Measurements from ENCODE around the gene DEK.

DEK gene

GRCh38 chr6:18247002-18247401 lies 17.3 kb downstream of the DEK start:
- TF ChIP-seq TAF1 (IDR thresholded peaks at IDR 0.05; ENCODE audit: borderline replicate concordance, insufficient read depth, low read length): no peak
- TF ChIP-seq POLR2AphosphoS5 (IDR thresholded peaks at IDR 0.05; ENCODE audit: low read depth, low read length): no peak
- TF ChIP-seq FOXP2 (optimal IDR thresholded peaks at IDR 0.05; ENCODE audit: borderline replicate concordance, extremely low read depth, extremely low read length, insufficient read depth): no peak
- TF ChIP-seq SIN3A (IDR thresholded peaks at IDR 0.05; ENCODE audit: borderline replicate concordance, insufficient read depth, low read length): no peak
- TF ChIP-seq REST (IDR thresholded peaks at IDR 0.05; ENCODE audit: insufficient read depth in 1 of 2, low read depth in 2 of 2, low read length in 2 of 2): no peak

- TF ChIP-seq FOXP2 (optimal IDR thresholded peaks at IDR 0.05; ENCODE audit: borderline replicate concordance, extremely low read depth, extremely low read length, insufficient read depth): no peak
- TF ChIP-seq REST (IDR thresholded peaks at IDR 0.05; ENCODE audit: insufficient read depth in 1 of 2, low read depth in 2 of 2, low read length in 2 of 2): no peak
- TF ChIP-seq SIN3A (IDR thresholded peaks at IDR 0.05; ENCODE audit: borderline replicate concordance, insufficient read depth, low read length): no peak
- TF ChIP-seq TAF1 (IDR thresholded peaks at IDR 0.05; ENCODE audit: borderline replicate concordance, insufficient read depth, low read length): no peak
- TF ChIP-seq POLR2AphosphoS5 (IDR thresholded peaks at IDR 0.05; ENCODE audit: low read depth, low read length): no peak
Observed at GRCh38 chr6:18246205-18246604, 18.1 kb downstream of the DEK start.

GRCh38 chr6:18245642-18246041 lies 18.7 kb downstream of the DEK start:
- TF ChIP-seq FOXP2 (optimal IDR thresholded peaks at IDR 0.05; ENCODE audit: borderline replicate concordance, extremely low read depth, extremely low read length, insufficient read depth) (no peak), SIN3A (IDR thresholded peaks at IDR 0.05; ENCODE audit: borderline replicate concordance, insufficient read depth, low read length) (no peak), TAF1 (IDR thresholded peaks at IDR 0.05; ENCODE audit: borderline replicate concordance, insufficient read depth, low read length) (no peak), POLR2AphosphoS5 (IDR thresholded peaks at IDR 0.05; ENCODE audit: low read depth, low read length) (no peak), REST (IDR thresholded peaks at IDR 0.05; ENCODE audit: insufficient read depth in 1 of 2, low read depth in 2 of 2, low read length in 2 of 2) (no peak)

GRCh38 chr6:18245079-18245478 lies 19.3 kb downstream of the DEK start:
- no peak for TF ChIP-seq POLR2AphosphoS5 (IDR thresholded peaks at IDR 0.05; ENCODE audit: low read depth, low read length)
- no peak for TF ChIP-seq REST (IDR thresholded peaks at IDR 0.05; ENCODE audit: insufficient read depth in 1 of 2, low read depth in 2 of 2, low read length in 2 of 2)
- TF ChIP-seq SIN3A (IDR thresholded peaks at IDR 0.05; ENCODE audit: borderline replicate concordance, insufficient read depth, low read length): no peak
- TF ChIP-seq TAF1 (IDR thresholded peaks at IDR 0.05; ENCODE audit: borderline replicate concordance, insufficient read depth, low read length): no peak

- TF ChIP-seq TAF1 (IDR thresholded peaks at IDR 0.05; ENCODE audit: borderline replicate concordance, insufficient read depth, low read length) (no peak), SIN3A (IDR thresholded peaks at IDR 0.05; ENCODE audit: borderline replicate concordance, insufficient read depth, low read length) (no peak), POLR2AphosphoS5 (IDR thresholded peaks at IDR 0.05; ENCODE audit: low read depth, low read length) (no peak), FOXP2 (optimal IDR thresholded peaks at IDR 0.05; ENCODE audit: borderline replicate concordance, extremely low read depth, extremely low read length, insufficient read depth) (no peak), REST (IDR thresholded peaks at IDR 0.05; ENCODE audit: insufficient read depth in 1 of 2, low read depth in 2 of 2, low read length in 2 of 2) (no peak)
Observed at GRCh38 chr6:18244251-18244650, 20.1 kb downstream of the DEK start.
